22Rv1 (cell line): Measurements from ENCODE around the gene NUF2.

Experiments
- ZFX ChIP-seq: fragments of 450-650 bp; IDR thresholded peaks from 2 replicates; pipeline ENCODE4 v1.6.1; 2017; ENCODE audit warnings: antibody characterized with exemption, borderline replicate concordance
- TF ChIP-seq, protein P1 (sequence below): fragments of 450-650 bp; IDR thresholded peaks from 2 replicates; pipeline ENCODE4 v1.5.1; 2017; ENCODE audit warnings: mild to moderate bottlenecking

DNA sequence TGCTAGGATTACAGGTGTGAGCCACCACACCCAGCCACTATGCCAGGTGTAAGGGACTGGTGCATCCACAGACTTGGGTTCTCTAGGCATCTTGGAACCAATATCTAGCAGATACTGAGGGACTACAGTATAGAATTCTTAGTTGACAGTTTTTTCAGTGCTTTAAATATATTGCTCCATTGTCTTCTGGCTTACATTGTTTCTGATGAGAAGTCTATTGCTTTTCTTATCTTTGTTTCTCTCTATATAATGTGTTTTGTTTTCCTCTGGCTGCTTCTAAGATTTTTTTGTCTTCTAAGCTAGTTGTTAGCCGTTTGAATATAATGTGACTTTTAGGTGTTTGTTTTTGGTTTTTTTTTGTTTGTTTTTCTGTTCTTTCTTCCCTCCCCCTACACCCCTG, 13.5 kb downstream of the NUF2 start:
- TF ChIP-seq, protein P1, sequence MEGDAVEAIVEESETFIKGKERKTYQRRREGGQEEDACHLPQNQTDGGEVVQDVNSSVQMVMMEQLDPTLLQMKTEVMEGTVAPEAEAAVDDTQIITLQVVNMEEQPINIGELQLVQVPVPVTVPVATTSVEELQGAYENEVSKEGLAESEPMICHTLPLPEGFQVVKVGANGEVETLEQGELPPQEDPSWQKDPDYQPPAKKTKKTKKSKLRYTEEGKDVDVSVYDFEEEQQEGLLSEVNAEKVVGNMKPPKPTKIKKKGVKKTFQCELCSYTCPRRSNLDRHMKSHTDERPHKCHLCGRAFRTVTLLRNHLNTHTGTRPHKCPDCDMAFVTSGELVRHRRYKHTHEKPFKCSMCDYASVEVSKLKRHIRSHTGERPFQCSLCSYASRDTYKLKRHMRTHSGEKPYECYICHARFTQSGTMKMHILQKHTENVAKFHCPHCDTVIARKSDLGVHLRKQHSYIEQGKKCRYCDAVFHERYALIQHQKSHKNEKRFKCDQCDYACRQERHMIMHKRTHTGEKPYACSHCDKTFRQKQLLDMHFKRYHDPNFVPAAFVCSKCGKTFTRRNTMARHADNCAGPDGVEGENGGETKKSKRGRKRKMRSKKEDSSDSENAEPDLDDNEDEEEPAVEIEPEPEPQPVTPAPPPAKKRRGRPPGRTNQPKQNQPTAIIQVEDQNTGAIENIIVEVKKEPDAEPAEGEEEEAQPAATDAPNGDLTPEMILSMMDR = no peak
- no peak for TF ChIP-seq ZFX
